HepG2 (cell line): ENCODE data around the gene HELB.

Source experiments
- ARNT ChIP-seq: fragments of 450-650 bp; IDR thresholded peaks from 2 replicates; pipeline ENCODE4 v1.6.1; 2017
- CTCF ChIP-seq: sonication (generic); formaldehyde crosslinking; IDR thresholded peaks from 2 replicates; pipeline ENCODE4 v1.5.0; 2020; ENCODE audit warnings: mild to moderate bottlenecking, missing genetic modification reagents, moderate library complexity
- PRMT3 ChIP-seq: sonication (generic); formaldehyde crosslinking; IDR thresholded peaks from 2 replicates; pipeline ENCODE4 v1.8.1; 2022; ENCODE audit warnings: low read depth, mild to moderate bottlenecking, moderate library complexity, missing genetic modification reagents, borderline replicate concordance
- ZKSCAN8 ChIP-seq: IDR thresholded peaks from 2 replicates; pipeline ENCODE4 v1.6.1; 2016; ENCODE audit warnings: borderline replicate concordance, missing genetic modification reagents, missing compliant biosample characterization

DNA sequence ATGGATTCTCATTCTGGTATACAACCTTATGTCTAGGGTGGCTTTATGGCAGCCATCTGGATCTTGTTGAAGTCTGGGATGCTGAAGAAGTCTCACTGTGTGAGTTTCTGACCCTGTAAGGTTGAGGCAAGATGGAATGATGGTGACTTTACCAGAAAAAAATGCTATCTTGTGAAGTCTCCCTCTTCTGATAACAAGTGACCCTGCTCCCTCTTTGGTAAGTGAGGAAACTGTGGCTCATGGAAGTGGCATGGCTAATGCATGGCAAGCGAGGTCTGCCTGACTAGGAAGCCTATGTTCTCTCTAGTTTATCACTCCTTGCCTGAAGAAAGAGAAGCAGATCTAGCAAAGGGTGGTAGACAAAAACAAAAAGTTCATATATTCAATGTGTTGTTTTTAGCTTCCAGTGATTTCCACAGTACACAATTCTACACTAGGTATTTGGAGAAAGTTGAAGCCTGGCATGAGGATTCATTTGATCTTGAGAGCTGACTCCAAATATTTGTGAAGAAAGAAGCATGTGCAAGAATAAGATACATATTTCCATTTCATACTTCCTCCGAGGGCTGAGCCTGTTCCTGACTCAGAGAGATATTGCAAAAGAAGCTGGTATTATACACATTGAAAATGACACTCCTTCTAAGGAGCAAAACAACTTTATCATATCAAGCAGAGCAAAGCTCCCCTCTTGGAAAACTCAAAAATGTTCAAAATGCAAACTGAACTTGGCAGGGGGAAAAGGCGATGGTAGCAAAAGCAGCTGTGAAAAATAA is 63.6 kb downstream of the HELB start:
- no peak for TF ChIP-seq ZKSCAN8 (CRISPR knock-in tag)
- no peak for TF ChIP-seq ARNT
- no peak for TF ChIP-seq CTCF (CRISPR knock-in tag)
- no peak for TF ChIP-seq PRMT3
